Gastrocnemius medialis (tissue), 4 donors: Measurements from ENCODE around the gene MMP21. TPM values are rescaled to one million over a fixed set of nuclear protein-coding genes. Genes with fewer than 3 reads are reported as not detected.

Experiments
- ATAC-seq, 2 donors: fragments of 150-250 bp; one replicate each; pipeline ENCODE4 v1.9.1; 2016
- DNase-seq, 2 donors: peaks; one replicate each; pipeline ENCODE4 v3.0.0-alpha.2; 2019
- H3K27ac ChIP-seq, 4 donors: fragments of 200-600 bp; sonication (generic); 1 replicate in 1 of 4; 2 replicates in 3 of 4; pipeline ENCODE4 v1.5.1; 2016 to 2018; ENCODE audit warnings: mild to moderate bottlenecking in 2 of 4, moderate library complexity in 1 of 4
- H3K27me3 ChIP-seq, 3 donors: fragments of 200-600 bp; sonication (generic) in 2 of 3; 1 replicate in 1 of 3; 2 replicates in 2 of 3; pipeline versions ENCODE4 v1.5.1 to v1.6.0; 2016 to 2019; ENCODE audit warnings: mild to moderate bottlenecking in 1 of 3, moderate library complexity in 1 of 3
- H3K36me3 ChIP-seq, 2 donors: fragments of 200-600 bp; sonication (generic) in 1 of 2; one replicate each; pipeline ENCODE4 v1.5.1; 2017 to 2018
- H3K4me1 ChIP-seq, 2 donors: fragments of 200-600 bp; sonication (generic) in 1 of 2; one replicate each; pipeline ENCODE4 v1.5.1; 2016 to 2017; ENCODE audit warnings: mild to moderate bottlenecking in 2 of 2
- H3K4me3 ChIP-seq, 4 donors: fragments of 200-600 bp; sonication (generic) in 3 of 4; 1 replicate in 1 of 4; 2 replicates in 3 of 4; pipeline ENCODE4 v1.5.1; 2016 to 2019; ENCODE audit warnings: mild to moderate bottlenecking in 2 of 4
- H3K9me3 ChIP-seq, 3 donors: fragments of 200-600 bp; sonication (generic) in 2 of 3; 1 replicate in 1 of 3; 2 replicates in 2 of 3; pipeline ENCODE4 v1.5.1; 2016 to 2019
- CTCF ChIP-seq, 5 experiments: fragments of 450-650 bp in 3 of 5; fragments of 200-600 bp in 2 of 5; sonication (generic) in 2 of 5; IDR thresholded peaks in 4 of 5; conservative IDR thresholded peaks in 1 of 5; 1 replicate in 4 of 5; 2 replicates in 1 of 5; pipeline ENCODE4 v1.5.1; 2016 to 2019; ENCODE audit warnings: antibody characterized with exemption in 5 of 5, mild to moderate bottlenecking in 3 of 5, moderate library complexity in 3 of 5
- POLR2A ChIP-seq, 2 donors: fragments of 450-650 bp; IDR thresholded peaks; one replicate each; pipeline ENCODE4 v1.6.1; 2017; ENCODE audit warnings: antibody characterized with exemption in 2 of 2, mild to moderate bottlenecking in 2 of 2, moderate library complexity in 2 of 2
- in situ Hi-C, 4 donors: fragments of 200-750 bp; cut with MboI; loops; one replicate each; pipeline versions ENCODE4 v1.15.0 to v1.8.0; 2017; ENCODE audit warnings: low sequenced_read_pairs in 4 of 4
- intact Hi-C: fragments of 100-400 bp; cut with DNase I; formaldehyde crosslinking; loops from one replicate; pipeline ENCODE4 v1.15.1; 2023; ENCODE audit warnings: low total_unique reads
- total RNA-seq, 4 donors: library from RNA; depleted of rRNA; stranded (reverse); fragments of >200 nt; gene quantifications; one replicate each; pipeline versions ENCODE4 v1.1.0 to v1.2.3, GENCODE V29; 2016

MMP21 gene, protein sequence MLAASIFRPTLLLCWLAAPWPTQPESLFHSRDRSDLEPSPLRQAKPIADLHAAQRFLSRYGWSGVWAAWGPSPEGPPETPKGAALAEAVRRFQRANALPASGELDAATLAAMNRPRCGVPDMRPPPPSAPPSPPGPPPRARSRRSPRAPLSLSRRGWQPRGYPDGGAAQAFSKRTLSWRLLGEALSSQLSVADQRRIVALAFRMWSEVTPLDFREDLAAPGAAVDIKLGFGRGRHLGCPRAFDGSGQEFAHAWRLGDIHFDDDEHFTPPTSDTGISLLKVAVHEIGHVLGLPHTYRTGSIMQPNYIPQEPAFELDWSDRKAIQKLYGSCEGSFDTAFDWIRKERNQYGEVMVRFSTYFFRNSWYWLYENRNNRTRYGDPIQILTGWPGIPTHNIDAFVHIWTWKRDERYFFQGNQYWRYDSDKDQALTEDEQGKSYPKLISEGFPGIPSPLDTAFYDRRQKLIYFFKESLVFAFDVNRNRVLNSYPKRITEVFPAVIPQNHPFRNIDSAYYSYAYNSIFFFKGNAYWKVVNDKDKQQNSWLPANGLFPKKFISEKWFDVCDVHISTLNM
- not detected for total RNA-seq

DNA sequence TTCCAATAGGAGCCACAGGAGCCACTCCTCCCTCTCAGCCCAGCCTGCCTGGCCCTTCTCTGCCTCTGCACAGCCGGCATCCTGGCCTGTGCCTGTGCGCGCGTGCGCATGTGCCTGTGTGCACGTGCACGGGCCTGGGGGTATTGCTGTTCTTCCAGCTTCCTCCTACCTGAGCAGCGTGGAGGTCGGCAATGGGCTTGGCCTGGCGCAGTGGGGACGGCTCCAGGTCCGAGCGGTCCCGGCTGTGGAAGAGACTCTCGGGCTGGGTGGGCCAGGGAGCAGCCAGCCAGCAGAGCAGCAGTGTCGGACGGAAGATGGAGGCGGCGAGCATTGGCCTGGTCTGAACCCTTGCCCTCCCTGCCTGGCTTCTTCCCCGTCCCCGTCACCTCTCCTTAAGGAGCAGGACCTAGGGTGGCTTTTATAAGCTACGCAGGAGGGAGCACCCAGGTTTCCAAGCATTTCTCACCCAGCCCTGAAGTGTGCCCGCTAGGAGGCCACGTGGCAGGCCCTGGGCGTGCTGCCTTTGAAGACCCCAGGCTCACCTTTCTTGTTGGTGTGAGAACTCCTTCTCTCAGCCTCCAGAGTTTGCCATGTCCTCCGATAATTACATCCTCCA lies at the start of gene MMP21:
MMP21 (minus strand) TSS at position 331 of the 616 bp plus-strand sequence; CDS start at position 331, 0 bp downstream.
- no peaks in the 10 kb centered on the region for H3K36me3 ChIP-seq
- intact Hi-C loops (no loop called here), in situ Hi-C loops (no loop called here)
- TF ChIP-seq POLR2A (IDR thresholded peaks at IDR 0.05): no peak
- no peak for TF ChIP-seq CTCF (IDR thresholded peaks at IDR 0.05 in 4 of 5, conservative IDR thresholded peaks at IDR 0.05 in 1 of 5)
- no peak for DNase-seq
- H3K27ac ChIP-seq: no peak within 1 kb of the TSS
- no peaks in the 10 kb centered on the region for H3K9me3 ChIP-seq
- ATAC-seq: no peak
- no peaks in the 10 kb centered on the region for H3K27me3 ChIP-seq
- no peak within 1 kb of the TSS for H3K4me3 ChIP-seq
- H3K4me1 ChIP-seq: no peaks in the 10 kb centered on the region

DNA sequence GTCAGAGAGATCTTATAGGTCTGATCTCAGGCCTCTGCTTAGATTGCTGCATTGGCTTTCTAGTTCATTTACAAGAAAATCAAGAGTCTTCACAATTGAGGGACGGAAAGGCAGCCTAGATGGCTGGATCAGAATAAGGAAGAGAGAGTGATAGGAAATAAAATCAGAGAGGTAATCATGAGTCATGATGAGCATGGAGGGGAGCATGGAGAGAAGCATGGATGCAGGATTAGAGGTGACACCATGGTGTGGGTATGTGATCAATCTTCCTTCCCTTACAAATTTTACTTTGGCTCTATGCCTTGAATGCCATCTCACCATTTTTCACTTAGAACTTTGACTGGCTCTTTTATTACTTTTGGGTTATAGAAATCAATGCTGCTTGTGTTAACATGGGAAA lies 49.1 kb upstream of the MMP21 start:
- TF ChIP-seq CTCF (IDR thresholded peaks at IDR 0.05 in 4 of 5, conservative IDR thresholded peaks at IDR 0.05 in 1 of 5): no peak
- TF ChIP-seq POLR2A (IDR thresholded peaks at IDR 0.05): no peak
- Histone ChIP-seq H3K4me3 (peak overlapping the region; percentile 81 to 93 (median 82)), H3K9me3 (no peaks in the 10 kb centered on the region), H3K27ac (peak overlapping the region in 2 of 4 donors; percentile 7 to 92), H3K36me3 (peaks cover 0 to 35% of the 10 kb centered on the region in 2 donors), H3K4me1 (peaks cover 36 to 41% of the 10 kb centered on the region in 2 donors), H3K27me3 (no peaks in the 10 kb centered on the region)
- in situ Hi-C loops (loop anchor here in 2 of 4 donors (10.0 kb wide), 1 partner anchor 100 kb away; no protein-coding TSS in a partner anchor), intact Hi-C loops (loop anchor here (5.0 kb wide), 1 partner anchor 73 kb away; the partner anchor contains the start of gene FANK1)
- no peak for ATAC-seq
- DNase-seq: no peak

DNA sequence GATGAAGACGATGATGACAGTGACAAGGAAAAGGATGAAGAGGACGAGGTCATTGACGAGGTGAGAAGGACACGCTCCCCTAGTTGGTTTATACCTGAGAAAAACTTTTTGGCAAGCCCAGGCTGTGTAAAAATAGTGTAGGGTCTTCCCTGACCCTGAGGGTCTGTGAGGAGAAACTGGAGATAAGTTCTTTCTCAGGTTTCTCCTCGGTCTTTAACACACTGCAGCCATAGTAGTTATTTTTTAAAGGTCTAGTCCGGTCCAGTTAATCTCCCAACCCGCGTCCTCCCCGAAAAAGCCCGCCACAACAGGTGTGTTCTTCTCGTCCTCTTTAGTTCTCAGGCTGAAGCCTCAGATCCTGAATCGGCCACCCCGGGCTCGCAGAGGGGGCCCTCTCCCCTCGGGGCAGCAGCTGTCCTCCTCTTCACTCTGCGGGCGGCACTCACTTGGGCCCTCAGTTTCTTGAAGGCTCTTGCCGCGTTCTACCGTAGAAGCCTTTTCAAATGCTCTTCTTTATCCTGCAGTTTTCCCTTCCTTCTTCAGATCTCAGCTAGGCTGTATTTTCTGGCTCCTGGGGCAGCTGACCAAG lies 48.1 kb upstream of the MMP21 start:
- ATAC-seq: peak in 1 of 2 donors; percentile 8
- Histone ChIP-seq H3K36me3 (peaks cover 0 to 25% of the 10 kb centered on the region in 2 donors), H3K27me3 (no peaks in the 10 kb centered on the region), H3K9me3 (no peaks in the 10 kb centered on the region), H3K4me3 (peak overlapping the region; percentile 81 to 93 (median 82)), H3K4me1 (peaks cover 36 to 41% of the 10 kb centered on the region in 2 donors), H3K27ac (peak overlapping the region; percentile 80 to 92 (median 86))
- no peak for DNase-seq
- intact Hi-C loops: loop anchor here (2.0 to 5.0 kb wide), 2 partner anchors 74 to 105 kb away; partner anchors contain the start of genes EDRF1 and FANK1
- in situ Hi-C loops: loop anchor here in 2 of 4 donors (10.0 kb wide), 1 partner anchor 99 kb away; no protein-coding TSS in a partner anchor
- TF ChIP-seq POLR2A (IDR thresholded peaks at IDR 0.05) (no peak), CTCF (IDR thresholded peaks at IDR 0.05 in 4 of 5, conservative IDR thresholded peaks at IDR 0.05 in 1 of 5) (no peak)

- peak; percentile 62 to 69 for TF ChIP-seq POLR2A (IDR thresholded peaks at IDR 0.05)
- TF ChIP-seq CTCF (IDR thresholded peaks at IDR 0.05 in 4 of 5, conservative IDR thresholded peaks at IDR 0.05 in 1 of 5): peak in 2 of 5 experiments; percentile 18 to 22
- peak within 1 kb of the TSS; percentile 80 to 92 (median 86) for H3K27ac ChIP-seq
- H3K9me3 ChIP-seq: no peaks in the 10 kb centered on the region
- H3K27me3 ChIP-seq: no peaks in the 10 kb centered on the region
- ATAC-seq: peak; percentile 98 to 99
- H3K4me1 ChIP-seq: peaks cover 36 to 41% of the 10 kb centered on the region in 2 donors
- H3K4me3 ChIP-seq: peak within 1 kb of the TSS; percentile 81 to 93 (median 82)
- intact Hi-C loops (loop anchor here (2.0 to 5.0 kb wide), 2 partner anchors 74 to 104 kb away; partner anchors contain the start of genes EDRF1 and FANK1), in situ Hi-C loops (loop anchor here in 2 of 4 donors (10.0 kb wide), 1 partner anchor 98 kb away; no protein-coding TSS in a partner anchor)
- peaks cover 0 to 18% of the 10 kb centered on the region in 2 donors for H3K36me3 ChIP-seq
- DNase-seq: peak; percentile 83 to 84
Measured at GRCh38 chr10:125822878-125823662, 47.4 kb upstream of the MMP21 start, which contains the start of the genes BCCIP and UROS. Gene BCCIP (plus strand): TSS chr10:125823546. CDS start chr10:125823558, 12 bp downstream. Gene UROS (minus strand): TSS chr10:125823258. CDS start chr10:125816499, 6,759 bp downstream.
